Measurements from ENCODE around the gene GBA2. TPM values are rescaled to one million over a fixed set of nuclear protein-coding genes. Genes with fewer than 3 reads are reported as not detected.

Gene GBA2
- total RNA-seq, 2 donors from 2014 or later = 48.5 to 55.4 TPM

- peaks cover 63 to 67% of the 10 kb centered on the region in 2 donors for H3K36me3 ChIP-seq
- intact Hi-C loops (cut with DNase I) = no loop called here
- H3K27ac ChIP-seq = no peak overlapping the region
Observed at GRCh38 chr9:35710818-35711500, 38.1 kb downstream of the GBA2 start.

DNA sequence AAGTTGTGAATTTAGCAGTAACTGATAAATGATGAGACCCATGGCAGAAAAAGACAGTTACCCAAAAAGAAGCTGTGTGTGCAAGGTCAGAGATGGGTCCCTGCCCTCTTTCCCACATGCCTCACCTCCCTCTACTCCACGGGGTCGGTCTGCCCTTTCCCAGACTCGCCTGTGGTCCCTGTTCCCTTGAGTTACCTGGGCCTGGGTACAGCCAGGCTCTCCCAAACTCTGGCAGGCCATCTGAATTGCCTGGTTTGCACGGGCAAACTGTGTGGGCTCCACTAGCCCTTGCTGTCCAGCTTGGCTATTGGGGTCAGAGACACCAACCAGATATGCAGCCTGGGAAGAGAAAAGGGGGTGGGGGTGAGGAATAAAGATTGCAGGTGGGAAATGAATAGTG lies 40.9 kb downstream of the GBA2 start:
- H3K27me3 ChIP-seq (replicated peaks; ENCODE audit: insufficient read depth) = no peaks in the 10 kb centered on the region
- H3K36me3 ChIP-seq = peaks cover 69 to 72% of the 10 kb centered on the region in 2 donors
- WGBS = 88% methylated on average over 4 of the region's 4 CpGs

More at GRCh38 chr9:35710818-35711500, 38.1 kb downstream of the GBA2 start:
- no peaks in the 10 kb centered on the region for H3K4me1 ChIP-seq (replicated peaks)
- 84% methylated on average over 7 of the region's 7 CpGs for WGBS
- H3K4me3 ChIP-seq = no peak overlapping the region
- no peaks in the 10 kb centered on the region for H3K27me3 ChIP-seq (replicated peaks; ENCODE audit: insufficient read depth)
- H3K9me3 ChIP-seq = no peaks in the 10 kb centered on the region
- no peak for DNase-seq (ENCODE audit: low spot score)
- no peak for TF ChIP-seq CTCF (IDR thresholded peaks at IDR 0.05)

DNA sequence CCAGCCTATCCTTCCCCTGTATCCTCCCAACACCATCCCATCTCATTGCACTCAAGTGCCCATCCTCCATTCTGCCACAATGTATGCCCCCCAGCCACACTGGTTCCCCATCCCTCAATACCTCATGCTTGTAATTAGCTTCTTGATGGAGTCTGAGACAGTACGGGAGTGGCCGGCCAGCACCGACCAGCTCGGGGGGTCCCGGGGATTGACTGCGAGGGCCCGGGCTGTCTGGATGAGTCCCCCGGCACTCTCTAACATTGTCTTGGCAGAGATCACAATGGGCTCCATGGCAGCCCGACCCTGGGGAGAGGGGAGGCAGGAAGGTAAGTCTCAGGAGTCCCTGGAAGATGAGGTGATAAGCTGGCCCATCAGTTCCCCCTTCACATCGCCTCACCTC lies 42.1 kb downstream of the GBA2 start:
- DNase-seq (ENCODE audit: low spot score) = no peak
- intact Hi-C loops (cut with DNase I) = no loop called here
- WGBS = 80% methylated on average over 10 of the region's 10 CpGs
- Histone ChIP-seq H3K4me3 (no peak overlapping the region), H3K36me3 (peaks cover 64 to 67% of the 10 kb centered on the region in 2 donors), H3K27me3 (replicated peaks; ENCODE audit: insufficient read depth) (no peaks in the 10 kb centered on the region), H3K4me1 (replicated peaks) (no peaks in the 10 kb centered on the region), H3K9me3 (no peaks in the 10 kb centered on the region), H3K27ac (no peak overlapping the region)
- TF ChIP-seq POLR2AphosphoS5 (IDR thresholded peaks at IDR 0.05) (no peak), CTCF (IDR thresholded peaks at IDR 0.05) (no peak), POLR2A (IDR thresholded peaks at IDR 0.05) (no peak)

More for the DNA sequence above, 40.9 kb downstream of the GBA2 start:
- no peak overlapping the region for H3K4me3 ChIP-seq
- TF ChIP-seq POLR2A (IDR thresholded peaks at IDR 0.05) = no peak
- TF ChIP-seq CTCF (IDR thresholded peaks at IDR 0.05) = no peak
- TF ChIP-seq POLR2AphosphoS5 (IDR thresholded peaks at IDR 0.05) = no peak
- DNase-seq (ENCODE audit: low spot score) = no peak
- intact Hi-C loops (cut with DNase I) = no loop called here
- H3K4me1 ChIP-seq (replicated peaks) = no peaks in the 10 kb centered on the region
- no peak overlapping the region for H3K27ac ChIP-seq
- H3K9me3 ChIP-seq = no peaks in the 10 kb centered on the region

GRCh38 chr9:35705836-35706430 lies 43.1 kb downstream of the GBA2 start:
- peaks cover 61 to 64% of the 10 kb centered on the region in 2 donors for H3K36me3 ChIP-seq
- H3K27ac ChIP-seq = no peak overlapping the region
- H3K4me1 ChIP-seq (replicated peaks) = no peaks in the 10 kb centered on the region
- H3K9me3 ChIP-seq = no peaks in the 10 kb centered on the region
- H3K4me3 ChIP-seq = no peak overlapping the region
- no peak for DNase-seq (ENCODE audit: low spot score)
- intact Hi-C loops (cut with DNase I) = no loop called here
- TF ChIP-seq CTCF (IDR thresholded peaks at IDR 0.05) = no peak
- no peak for TF ChIP-seq POLR2A (IDR thresholded peaks at IDR 0.05)
- TF ChIP-seq POLR2AphosphoS5 (IDR thresholded peaks at IDR 0.05) = no peak
- 95% methylated on average over 7 of the region's 7 CpGs for WGBS
- no peaks in the 10 kb centered on the region for H3K27me3 ChIP-seq (replicated peaks; ENCODE audit: insufficient read depth)

DNA sequence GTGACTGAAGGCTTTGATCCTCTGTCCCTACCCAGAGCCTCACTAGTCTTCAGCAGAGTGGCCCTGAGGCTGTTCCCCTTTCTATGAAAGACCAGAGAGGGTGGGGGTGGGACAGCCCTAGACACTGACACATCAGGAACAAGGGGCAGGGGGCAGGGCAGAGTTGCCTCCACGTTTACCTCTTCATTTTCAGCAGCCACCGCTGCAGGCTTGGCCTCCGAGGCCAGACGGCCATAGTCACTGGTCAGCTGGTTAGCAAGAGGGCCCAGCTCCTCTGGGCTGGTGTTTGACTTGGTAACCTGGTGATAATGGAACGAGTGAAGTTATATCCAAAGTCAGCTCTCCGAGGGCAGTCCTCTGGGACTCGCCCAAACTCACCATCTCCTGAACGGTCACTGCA lies 43.7 kb downstream of the GBA2 start:
- Histone ChIP-seq H3K4me1 (replicated peaks) (no peaks in the 10 kb centered on the region), H3K9me3 (no peaks in the 10 kb centered on the region), H3K27ac (no peak overlapping the region), H3K27me3 (replicated peaks; ENCODE audit: insufficient read depth) (no peaks in the 10 kb centered on the region), H3K4me3 (no peak overlapping the region), H3K36me3 (peaks cover 57 to 64% of the 10 kb centered on the region in 2 donors)
- WGBS = 80% methylated on average over 8 of the region's 8 CpGs
- DNase-seq (ENCODE audit: low spot score) = no peak
- intact Hi-C loops (cut with DNase I) = no loop called here
- TF ChIP-seq POLR2A (IDR thresholded peaks at IDR 0.05) (no peak), POLR2AphosphoS5 (IDR thresholded peaks at IDR 0.05) (no peak), CTCF (IDR thresholded peaks at IDR 0.05) (no peak)

All from prostate gland (tissue), 2 donors.